Erythroblast (primary cell): ENCODE data around the gene NUDT21.

Source experiments
- GATA1 ChIP-seq: IDR thresholded peaks from 2 replicates; pipeline ENCODE4 v1.6.1; 2011; ENCODE audit warnings: low read depth, mild to moderate bottlenecking, control low read depth, low read length, moderate library complexity
- POLR2A ChIP-seq: IDR thresholded peaks from 2 replicates; pipeline ENCODE4 v1.6.1; 2011; ENCODE audit warnings: mild to moderate bottlenecking, low read length

DNA sequence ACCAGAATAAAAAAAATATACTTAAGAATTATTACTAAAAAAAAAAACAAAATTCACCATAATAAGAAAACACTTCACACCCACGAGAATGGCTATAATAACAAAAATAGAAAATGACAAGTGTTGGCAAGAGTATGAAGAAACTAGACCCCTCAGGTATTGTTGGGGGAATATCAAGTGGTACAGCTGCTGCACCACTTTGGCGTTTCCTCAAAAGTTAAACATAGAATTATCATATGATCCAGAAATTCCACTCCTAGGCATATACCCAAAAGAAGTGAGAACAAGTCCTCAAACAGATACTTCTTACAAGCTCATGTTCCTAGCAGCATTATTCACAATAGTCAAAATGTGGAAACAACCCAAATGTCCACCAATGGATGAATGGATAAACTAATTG, 52.1 kb downstream of the NUDT21 start:
- TF ChIP-seq POLR2A (no peak), GATA1 (no peak)
